Keratinocyte (primary cell): ENCODE measurements around the gene PYY. TPM values are rescaled to one million over a fixed set of nuclear protein-coding genes. Genes with fewer than 3 reads are reported as not detected.

Source experiments
- DNase-seq: peaks from one replicate; pipeline ENCODE4 v3.0.0-alpha.2; 2011; ENCODE audit warnings: low read depth, missing footprints, low spot score
- FAIRE-seq: peaks from 2 replicates; lab custom pipeline; 2011; peaks lifted over from hg19 to GRCh38; lab: Jason Lieb, UNC
- H2AFZ ChIP-seq: 2 replicates; pipeline ENCODE4 v1.6.0; 2012; ENCODE audit warnings: low read length, control low read depth, inconsistent platforms; ENCODE audit not compliant: control insufficient read depth
- H3K27ac ChIP-seq: 2 replicates; pipeline ENCODE4 v1.5.1; 2011; ENCODE audit warnings: low read length; ENCODE audit not compliant: control insufficient read depth, insufficient read depth
- H3K27me3 ChIP-seq: 3 replicates; pipeline ENCODE4 v1.6.0; 2011; ENCODE audit warnings: low read length; ENCODE audit not compliant: control insufficient read depth, insufficient read depth; ENCODE audit errors: extremely low read depth
- H3K36me3 ChIP-seq, 2 experiments: 2 replicates in 1 of 2; 3 replicates in 1 of 2; pipeline ENCODE4 v1.5.1; 2011; ENCODE audit warnings: low read length in 2 of 2, mild to moderate bottlenecking in 1 of 2; ENCODE audit not compliant: control insufficient read depth in 2 of 2, insufficient read depth in 2 of 2; ENCODE audit errors: extremely low read depth in 1 of 2
- H3K4me1 ChIP-seq: 3 replicates; pipeline ENCODE4 v1.5.1; 2011; ENCODE audit warnings: low read length; ENCODE audit not compliant: control insufficient read depth, insufficient read depth; ENCODE audit errors: extremely low read depth
- H3K4me2 ChIP-seq: 3 replicates; pipeline ENCODE4 v1.6.0; 2011; ENCODE audit warnings: low read depth, low read length; ENCODE audit not compliant: control insufficient read depth, insufficient read depth; ENCODE audit errors: extremely low read depth
- H3K4me3 ChIP-seq, 3 experiments: fragments of 200-600 bp in 1 of 3; sonication (generic) in 1 of 3; 2 replicates in 2 of 3; 3 replicates in 1 of 3; pipeline ENCODE4 v1.5.1; 2011 to 2016; ENCODE audit warnings: low read length in 3 of 3, mild to moderate bottlenecking in 3 of 3, control low read depth in 2 of 3, inconsistent platforms in 1 of 3, low read depth in 1 of 3, mixed read lengths in 1 of 3, mixed run types in 1 of 3, moderate library complexity in 1 of 3; ENCODE audit not compliant: control insufficient read depth in 2 of 3, insufficient read depth in 2 of 3; ENCODE audit errors: extremely low read depth in 1 of 3
- H3K79me2 ChIP-seq: 2 replicates; pipeline ENCODE4 v1.6.0; 2012; ENCODE audit warnings: low read length; ENCODE audit not compliant: control insufficient read depth, insufficient read depth
- H3K9ac ChIP-seq: 3 replicates; pipeline ENCODE4 v1.6.0; 2011; ENCODE audit warnings: low read length; ENCODE audit not compliant: control insufficient read depth, insufficient read depth; ENCODE audit errors: extremely low read depth
- H3K9me1 ChIP-seq: 3 replicates; pipeline ENCODE4 v1.6.0; 2011; ENCODE audit warnings: low read length; ENCODE audit not compliant: control insufficient read depth, insufficient read depth; ENCODE audit errors: extremely low read depth
- H3K9me3 ChIP-seq: 2 replicates; pipeline ENCODE4 v1.5.1; 2012; ENCODE audit warnings: low read depth, low read length; ENCODE audit not compliant: control insufficient read depth
- H4K20me1 ChIP-seq: 3 replicates; pipeline ENCODE4 v1.6.0; 2011; ENCODE audit warnings: low read length; ENCODE audit not compliant: control insufficient read depth, insufficient read depth; ENCODE audit errors: extremely low read depth
- EZH2 ChIP-seq: IDR thresholded peaks from one replicate; pipeline ENCODE4 v1.6.1; 2012; ENCODE audit warnings: inconsistent platforms, mild to moderate bottlenecking, low read length, moderate library complexity
- dilution Hi-C: fragments of 300-500 bp; cut with MboI; formaldehyde crosslinking; loops from one replicate; pipeline ENCODE4 v1.7.0; 2020; ENCODE audit warnings: low sequenced_read_pairs; ENCODE audit not compliant: extremely low pct_ligation_motif_present
- polyA plus RNA-seq, 5 experiments: library from polyadenylated mRNA; depleted of rRNA in 3 of 5; stranded (reverse) in 3 of 5; stranded (forward) in 1 of 5; unstranded in 1 of 5; fragments of >200 nt; gene quantifications; 1 replicate in 1 of 5; 2 replicates in 3 of 5; 3 replicates in 1 of 5; pipeline versions ENCODE4 v1.2.1 to v1.2.3, GENCODE V29; 2011 to 2012; ENCODE audit warnings: missing spikeins in 2 of 5, low read depth in 1 of 5, low replicate concordance in 1 of 5
- TF ChIP-seq, protein P1 (sequence below), 3 experiments: IDR thresholded peaks in 1 of 3; conservative IDR thresholded peaks in 1 of 3; optimal IDR thresholded peaks in 1 of 3; 2 replicates in 2 of 3; 3 replicates in 1 of 3; pipeline versions ENCODE3 to v1.5.1; 2011; ENCODE audit warnings: low read length in 3 of 3, mild to moderate bottlenecking in 3 of 3, moderate library complexity in 2 of 3, control low read depth in 1 of 3, inconsistent platforms in 1 of 3; ENCODE audit not compliant: insufficient read depth in 2 of 3; ENCODE audit errors: extremely low read depth in 1 of 3

The PYY gene
- polyA plus RNA-seq, 1 donor (not counting 4 experiments of a cell fraction or from before 2014, with no cell fraction given), result not detected

DNA sequence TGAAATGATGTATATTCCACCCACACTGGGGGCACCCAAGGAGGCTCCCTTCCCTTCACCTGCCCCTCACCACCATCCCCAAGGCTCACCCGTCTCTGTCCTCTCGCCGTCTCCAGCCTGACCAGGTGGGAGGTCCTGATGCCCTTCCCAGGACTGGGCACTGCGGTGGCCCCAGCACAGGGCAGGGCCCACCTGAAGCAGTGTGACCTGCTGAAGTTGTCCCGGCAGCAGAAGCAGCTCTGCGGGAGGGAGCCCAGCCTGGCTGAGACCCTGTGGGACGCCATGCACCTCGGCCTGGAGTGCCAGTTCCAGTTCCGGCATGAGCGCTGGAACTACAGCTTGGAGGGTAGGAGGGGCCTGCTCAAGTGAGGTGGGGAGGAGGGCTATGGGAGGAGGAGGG lies 21.4 kb downstream of the PYY start:
- DNase-seq (no peak), FAIRE-seq (no peak)
- Histone ChIP-seq H3K9ac (no peak overlapping the region), H3K4me2 (no peak overlapping the region), H2AFZ (no peak overlapping the region), H3K36me3 (no peaks in the 10 kb centered on the region), H3K79me2 (no peaks in the 10 kb centered on the region), H3K9me3 (no peaks in the 10 kb centered on the region), H3K4me3 (no peak overlapping the region), H3K27me3 (peaks cover 12% of the 10 kb centered on the region), H3K4me1 (no peaks in the 10 kb centered on the region), H3K27ac (no peak overlapping the region), H4K20me1 (no peaks in the 10 kb centered on the region), H3K9me1 (no peaks in the 10 kb centered on the region)
- TF ChIP-seq EZH2, result no peak
- TF ChIP-seq, protein P1, sequence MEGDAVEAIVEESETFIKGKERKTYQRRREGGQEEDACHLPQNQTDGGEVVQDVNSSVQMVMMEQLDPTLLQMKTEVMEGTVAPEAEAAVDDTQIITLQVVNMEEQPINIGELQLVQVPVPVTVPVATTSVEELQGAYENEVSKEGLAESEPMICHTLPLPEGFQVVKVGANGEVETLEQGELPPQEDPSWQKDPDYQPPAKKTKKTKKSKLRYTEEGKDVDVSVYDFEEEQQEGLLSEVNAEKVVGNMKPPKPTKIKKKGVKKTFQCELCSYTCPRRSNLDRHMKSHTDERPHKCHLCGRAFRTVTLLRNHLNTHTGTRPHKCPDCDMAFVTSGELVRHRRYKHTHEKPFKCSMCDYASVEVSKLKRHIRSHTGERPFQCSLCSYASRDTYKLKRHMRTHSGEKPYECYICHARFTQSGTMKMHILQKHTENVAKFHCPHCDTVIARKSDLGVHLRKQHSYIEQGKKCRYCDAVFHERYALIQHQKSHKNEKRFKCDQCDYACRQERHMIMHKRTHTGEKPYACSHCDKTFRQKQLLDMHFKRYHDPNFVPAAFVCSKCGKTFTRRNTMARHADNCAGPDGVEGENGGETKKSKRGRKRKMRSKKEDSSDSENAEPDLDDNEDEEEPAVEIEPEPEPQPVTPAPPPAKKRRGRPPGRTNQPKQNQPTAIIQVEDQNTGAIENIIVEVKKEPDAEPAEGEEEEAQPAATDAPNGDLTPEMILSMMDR (optimal IDR thresholded peaks at IDR 0.05 in 1 of 3, IDR thresholded peaks at IDR 0.05 in 1 of 3, conservative IDR thresholded peaks at IDR 0.05 in 1 of 3; ENCODE audit: extremely low read depth in 1 of 3, insufficient read depth in 2 of 3, low read length in 3 of 3), result no peak
- dilution Hi-C loops, result no loop called here

DNA sequence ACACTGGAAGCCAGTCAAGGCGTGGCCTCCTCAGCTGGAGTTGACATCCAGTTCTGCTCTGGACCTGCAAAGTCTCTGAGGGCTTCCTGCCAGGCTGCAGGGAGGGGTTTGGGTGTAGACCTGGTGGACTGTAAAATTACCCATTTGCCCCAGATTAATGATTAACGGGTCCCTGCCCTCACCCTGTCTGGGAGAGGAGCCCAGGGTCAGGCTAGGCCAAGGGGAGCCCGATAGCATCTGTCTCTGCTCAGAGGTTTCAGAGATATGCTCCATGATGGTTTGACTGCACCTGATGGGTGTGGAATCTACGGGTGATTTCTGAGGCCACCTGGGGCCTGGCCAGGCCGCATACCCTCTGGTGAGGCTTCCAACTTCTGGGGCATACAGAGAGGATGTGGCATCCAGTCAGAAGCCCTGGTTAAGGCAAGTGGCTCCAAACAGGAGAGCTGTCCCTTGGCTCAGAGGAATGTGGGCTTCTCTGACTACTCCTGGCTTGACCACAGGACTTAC lies 22.6 kb downstream of the PYY start:
- no peaks in the 10 kb centered on the region for H3K9me1 ChIP-seq
- H3K4me1 ChIP-seq, result peaks cover 3% of the 10 kb centered on the region
- TF ChIP-seq EZH2, result no peak
- TF ChIP-seq, protein P1 (optimal IDR thresholded peaks at IDR 0.05 in 1 of 3, IDR thresholded peaks at IDR 0.05 in 1 of 3, conservative IDR thresholded peaks at IDR 0.05 in 1 of 3; ENCODE audit: extremely low read depth in 1 of 3, insufficient read depth in 2 of 3, low read length in 3 of 3), result no peak
- H3K9ac ChIP-seq, result no peak overlapping the region
- no peak for DNase-seq
- no peak for FAIRE-seq
- H3K4me2 ChIP-seq, result no peak overlapping the region
- H3K36me3 ChIP-seq, result no peaks in the 10 kb centered on the region
- dilution Hi-C loops, result no loop called here
- H2AFZ ChIP-seq, result no peak overlapping the region
- H3K79me2 ChIP-seq, result no peaks in the 10 kb centered on the region
- no peaks in the 10 kb centered on the region for H3K9me3 ChIP-seq
- no peak overlapping the region for H3K4me3 ChIP-seq
- H3K27ac ChIP-seq, result no peak overlapping the region
- peaks cover 23% of the 10 kb centered on the region for H3K27me3 ChIP-seq
- H4K20me1 ChIP-seq, result no peaks in the 10 kb centered on the region
